Ovary (tissue), 9 donors: ENCODE measurements around the gene ZNF609. TPM values are rescaled to one million over a fixed set of nuclear protein-coding genes. Genes with fewer than 3 reads are reported as not detected.

ENCODE experiments used
- DNase-seq, 5 donors: peaks; one replicate each; pipeline ENCODE4 v3.0.0-alpha.2; 2019 to 2020
- H3K27ac ChIP-seq, 2 donors: fragments of 200-600 bp; one replicate each; pipeline versions ENCODE4 v1.5.1 to v1.8.0; 2019 to 2022
- H3K27me3 ChIP-seq: fragments of 200-600 bp; one replicate; pipeline ENCODE4 v1.8.0; 2022
- H3K36me3 ChIP-seq: fragments of 200-600 bp; sonication (generic); one replicate; pipeline ENCODE4 v1.5.1; 2019
- H3K4me1 ChIP-seq: one replicate; pipeline ENCODE4 v1.8.1; 2013; ENCODE audit warnings: mild to moderate bottlenecking, moderate library complexity; ENCODE audit not compliant: insufficient read depth
- H3K4me3 ChIP-seq: fragments of 200-600 bp; sonication (generic); one replicate; pipeline ENCODE4 v1.5.1; 2017
- H3K9me3 ChIP-seq, 2 donors: fragments of 200-600 bp in 1 of 2; sonication (generic) in 1 of 2; one replicate each; pipeline versions ENCODE4 v1.5.1 to v1.8.1; 2013 to 2019; ENCODE audit warnings: mild to moderate bottlenecking in 1 of 2, moderate library complexity in 1 of 2
- EP300 ChIP-seq: sonication (generic); formaldehyde crosslinking; IDR thresholded peaks from one replicate; pipeline ENCODE4 v1.6.1; 2017; ENCODE audit warnings: antibody characterized with exemption
- POLR2A ChIP-seq: fragments of 450-650 bp; IDR thresholded peaks from one replicate; pipeline ENCODE4 v1.6.1; 2017; ENCODE audit warnings: antibody characterized with exemption, mild to moderate bottlenecking, moderate library complexity
- WGBS, 3 donors: extraction: QIAGEN DNeasy Blood & Tissue Kit in 1 of 3; methylation state at CpG; one replicate each; pipeline versions ENCODE4 v1.1.5 to v1.1.7; 2013 to 2017; 5-methylcytosine and 5-hydroxymethylcytosine counted together
- intact Hi-C, 4 donors: fragments of 100-400 bp; cut with DNase I; formaldehyde crosslinking; loops; one replicate each; pipeline versions ENCODE4 v1.11.0 to v1.15.1; 2022 to 2023
- polyA plus RNA-seq, 2 donors: library from polyadenylated mRNA; stranded (reverse); fragments of 200-250 nt in 1 of 2; fragments of 350-450 nt in 1 of 2; fragmentation: Illumina TruSeq in 1 of 2; extraction: RNeasy Lipid Tissue Mini Kit (QIAGEN cat#74804) in 1 of 2; gene quantifications; one replicate each; pipeline ENCODE4 v1.2.3, GENCODE V29; 2013 to 2014
- total RNA-seq, 7 donors: library from RNA; depleted of rRNA in 2 of 7; stranded (reverse); fragments of >200 nt in 2 of 7; fragmentation: NEBNext Ultra II Directional in 3 of 7; extraction: Animal tissue kit (Norgen Biotek cat#: 25700) in 3 of 7; gene quantifications; one replicate each; pipeline versions ENCODE4 v1.1.0 to v1.2.4, GENCODE V29; 2016 to 2023
- TF ChIP-seq, protein P1 (sequence below), 3 donors: fragments of 450-650 bp in 2 of 3; fragments of 200-600 bp in 1 of 3; IDR thresholded peaks; one replicate each; pipeline versions ENCODE4 v1.5.1 to v1.8.0; 2016 to 2022; ENCODE audit warnings: antibody characterized with exemption in 3 of 3, mild to moderate bottlenecking in 1 of 3
- donor health status: DM: no; HTN: no; CAD: no; lungs with moderate emphysema.
- donor health status: DM: no; HTN: no; CAD: no.
- donor health status: Bipolar disorder and iron deficiency.
- donor health status: DM: yes; HTN: yes; CAD: no.
- donor health status: DM: no; HTN: no; CAD: no.
- donor health status: DM: yes; HTN: yes; CAD: no.

Gene ZNF609
- total and polyA plus RNA-seq, 9 donors: 18.4 to 63.6 (median 40.7) TPM

DNA sequence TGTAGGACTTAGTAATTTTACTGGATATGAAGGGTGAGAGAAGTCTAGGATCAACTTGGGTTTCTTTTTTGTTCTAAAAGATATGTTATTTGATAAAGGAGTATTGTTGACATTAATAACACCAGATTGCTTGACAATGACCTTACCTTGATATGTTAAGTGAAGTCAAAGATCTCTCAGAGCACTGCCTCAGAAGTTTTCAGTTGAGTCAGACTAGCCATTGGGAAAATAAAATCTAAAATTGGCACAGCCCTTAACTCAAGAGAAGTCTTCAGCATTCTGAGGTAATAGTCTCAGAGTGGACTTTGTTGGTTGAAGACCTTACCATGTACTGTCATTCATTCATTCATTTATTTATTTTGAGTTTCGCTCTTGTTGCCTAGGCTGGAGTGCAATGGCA is 22.4 kb upstream of the ZNF609 start:
- Histone ChIP-seq H3K4me3 (no peak overlapping the region), H3K27ac (no peak overlapping the region), H3K4me1 (no peaks in the 10 kb centered on the region), H3K27me3 (no peaks in the 10 kb centered on the region), H3K9me3 (no peaks in the 10 kb centered on the region), H3K36me3 (no peaks in the 10 kb centered on the region)
- intact Hi-C loops: no loop called here
- whole genome bisulfite sequencing, 3 donors: 98 to 100% (median 100%) methylated on average over 1 of the region's 1 CpG
- no peak for TF ChIP-seq EP300
- TF ChIP-seq, protein P1, sequence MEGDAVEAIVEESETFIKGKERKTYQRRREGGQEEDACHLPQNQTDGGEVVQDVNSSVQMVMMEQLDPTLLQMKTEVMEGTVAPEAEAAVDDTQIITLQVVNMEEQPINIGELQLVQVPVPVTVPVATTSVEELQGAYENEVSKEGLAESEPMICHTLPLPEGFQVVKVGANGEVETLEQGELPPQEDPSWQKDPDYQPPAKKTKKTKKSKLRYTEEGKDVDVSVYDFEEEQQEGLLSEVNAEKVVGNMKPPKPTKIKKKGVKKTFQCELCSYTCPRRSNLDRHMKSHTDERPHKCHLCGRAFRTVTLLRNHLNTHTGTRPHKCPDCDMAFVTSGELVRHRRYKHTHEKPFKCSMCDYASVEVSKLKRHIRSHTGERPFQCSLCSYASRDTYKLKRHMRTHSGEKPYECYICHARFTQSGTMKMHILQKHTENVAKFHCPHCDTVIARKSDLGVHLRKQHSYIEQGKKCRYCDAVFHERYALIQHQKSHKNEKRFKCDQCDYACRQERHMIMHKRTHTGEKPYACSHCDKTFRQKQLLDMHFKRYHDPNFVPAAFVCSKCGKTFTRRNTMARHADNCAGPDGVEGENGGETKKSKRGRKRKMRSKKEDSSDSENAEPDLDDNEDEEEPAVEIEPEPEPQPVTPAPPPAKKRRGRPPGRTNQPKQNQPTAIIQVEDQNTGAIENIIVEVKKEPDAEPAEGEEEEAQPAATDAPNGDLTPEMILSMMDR (IDR thresholded peaks at IDR 0.05): no peak
- TF ChIP-seq POLR2A: no peak
- no peak for DNase-seq

DNA sequence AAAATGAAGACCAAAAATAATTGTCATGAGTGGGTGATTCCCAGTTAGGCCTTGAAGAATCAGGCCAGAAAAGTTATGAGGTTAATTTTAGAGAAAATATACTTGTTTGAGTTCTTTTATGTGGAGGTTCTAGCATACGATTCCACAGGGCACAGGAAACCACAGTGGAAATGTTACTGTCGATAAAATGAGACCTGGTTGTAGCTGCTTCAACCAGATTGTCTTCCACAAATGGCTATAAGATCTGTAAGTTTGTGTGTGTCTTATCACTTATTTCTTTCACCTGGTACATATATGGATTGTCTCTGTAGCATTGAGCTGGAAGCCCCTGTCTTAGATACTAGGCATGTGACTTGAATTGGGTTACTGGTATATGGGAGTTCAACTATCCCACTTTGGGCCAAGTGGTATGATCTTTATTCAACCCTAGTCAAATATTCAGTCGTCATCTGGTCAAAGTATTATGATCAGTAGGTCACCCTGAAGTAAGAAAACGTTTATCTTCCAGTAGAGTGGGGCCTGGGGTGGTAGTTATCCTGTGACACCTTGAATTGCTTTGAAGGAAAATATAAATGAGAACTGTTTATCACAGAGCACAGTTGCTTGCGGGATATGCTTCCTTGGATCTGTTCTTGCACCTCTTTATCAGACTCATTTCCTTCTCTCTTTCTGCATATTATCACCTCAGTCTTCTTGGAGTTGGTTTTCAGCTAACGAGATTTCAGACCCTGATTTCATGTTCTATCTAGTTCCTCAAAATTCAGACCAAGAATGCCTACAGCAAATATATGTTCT is 21.5 kb upstream of the ZNF609 start:
- Histone ChIP-seq H3K27me3 (no peaks in the 10 kb centered on the region), H3K4me3 (no peak overlapping the region), H3K27ac (no peak overlapping the region), H3K4me1 (no peaks in the 10 kb centered on the region), H3K36me3 (no peaks in the 10 kb centered on the region), H3K9me3 (no peaks in the 10 kb centered on the region)
- intact Hi-C loops: no loop called here
- DNase-seq: no peak
- TF ChIP-seq, protein P1 (IDR thresholded peaks at IDR 0.05): no peak
- TF ChIP-seq EP300 (no peak), POLR2A (no peak)
- WGBS, 3 donors: 81 to 85% (median 83%) methylated on average over 6 of the region's 6 CpGs

DNA sequence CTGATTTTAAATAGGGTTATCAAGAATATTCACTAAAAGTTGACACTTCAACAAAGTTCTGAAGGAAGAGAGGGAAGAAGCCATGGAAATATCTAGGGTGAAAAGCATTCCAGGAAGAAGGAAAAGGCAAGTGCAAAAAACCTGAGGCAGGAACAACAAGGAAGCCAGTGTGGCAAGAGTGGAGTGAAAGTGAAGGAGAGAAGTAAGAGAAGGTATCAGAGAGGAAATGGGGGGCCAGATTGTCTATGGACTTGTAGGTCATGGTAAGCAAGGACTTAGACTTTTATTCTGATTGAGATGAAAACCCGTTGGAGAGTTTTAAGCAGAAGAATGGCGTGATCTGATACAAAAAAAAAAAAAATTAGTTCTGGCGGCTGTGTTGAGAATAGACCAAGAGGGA is 18.5 kb upstream of the ZNF609 start:
- H3K36me3 ChIP-seq: no peaks in the 10 kb centered on the region

DNA sequence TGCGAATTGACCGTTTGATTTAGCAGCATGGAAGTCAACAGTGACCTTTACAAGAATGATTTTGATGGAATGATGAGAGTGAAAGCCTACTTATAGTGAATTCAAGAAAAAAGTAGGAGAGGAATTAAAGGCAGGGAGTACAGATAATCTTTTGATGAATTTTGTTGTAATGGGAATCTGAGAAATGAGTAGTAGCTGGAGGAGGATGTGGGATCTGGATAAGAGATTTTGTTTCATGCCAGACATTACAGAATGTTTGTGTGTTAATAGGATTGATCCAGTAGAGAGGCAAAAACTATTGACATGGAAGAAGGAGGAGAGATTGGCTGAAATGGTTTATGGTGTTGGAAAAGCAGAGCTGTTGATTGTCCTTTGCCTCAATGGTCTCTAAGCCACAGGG is 17.4 kb upstream of the ZNF609 start:
- H3K27me3 ChIP-seq: no peaks in the 10 kb centered on the region
- no peaks in the 10 kb centered on the region for H3K36me3 ChIP-seq
- DNase-seq: no peak
- H3K4me1 ChIP-seq: no peaks in the 10 kb centered on the region
- H3K4me3 ChIP-seq: no peak overlapping the region
- TF ChIP-seq, protein P1 (IDR thresholded peaks at IDR 0.05): no peak
- TF ChIP-seq EP300: no peak
- no peak for TF ChIP-seq POLR2A
- no peaks in the 10 kb centered on the region for H3K9me3 ChIP-seq
- intact Hi-C loops: loop anchor here in 1 of 4 donors (10.0 kb wide), 1 partner anchor 232 kb away; no protein-coding TSS in a partner anchor
- 70 to 91% (median 87%) methylated on average over 2 of the region's 2 CpGs for WGBS, 3 donors
- no peak overlapping the region for H3K27ac ChIP-seq

More for the DNA sequence above, 18.5 kb upstream of the ZNF609 start:
- TF ChIP-seq, protein P1 (IDR thresholded peaks at IDR 0.05): no peak
- TF ChIP-seq EP300: no peak
- no peak for TF ChIP-seq POLR2A
- Histone ChIP-seq H3K4me3 (no peak overlapping the region), H3K27ac (no peak overlapping the region), H3K27me3 (no peaks in the 10 kb centered on the region), H3K4me1 (no peaks in the 10 kb centered on the region), H3K9me3 (no peaks in the 10 kb centered on the region)
- intact Hi-C loops: loop anchor here in 1 of 4 donors (10.0 kb wide), 1 partner anchor 233 kb away; no protein-coding TSS in a partner anchor
- DNase-seq: no peak
- 94 to 96% (median 96%) methylated on average over 3 of the region's 3 CpGs for WGBS, 3 donors
